Activated CD4-positive, alpha-beta T cell treated with anti-CD3 and anti-CD28 coated beads, Interleukin-2, amount 50 U/mL, for 16 hours (primary cell): ENCODE data around the gene B3GAT2.

Source experiments
- DNase-seq: peaks from one replicate; pipeline ENCODE4 v3.0.0-alpha.2; 2020

The B3GAT2 gene

DNA sequence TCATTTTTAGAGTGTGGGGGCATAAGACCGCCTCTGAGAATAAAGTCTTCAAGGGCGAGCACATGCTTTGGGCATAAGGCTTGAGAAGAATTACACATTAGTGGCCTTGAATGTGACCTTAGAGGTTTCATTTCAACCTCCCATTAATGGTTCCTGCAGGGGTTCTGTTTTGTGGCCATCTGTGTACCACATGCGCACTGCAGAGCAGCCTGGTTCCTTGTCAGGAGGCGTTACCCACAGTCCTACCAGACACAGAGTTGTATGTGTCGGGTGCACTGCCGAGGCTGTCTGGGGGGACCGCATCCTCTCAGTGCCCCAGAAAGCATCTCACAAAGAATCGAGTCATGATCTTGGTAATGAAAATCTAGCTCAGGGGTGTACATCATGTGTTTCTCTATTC, 115.7 kb downstream of the B3GAT2 start:
- DNase-seq: no peak

GRCh38 chr6:70839286-70840266, 117.3 kb downstream of the B3GAT2 start:
- DNase-seq: peak; percentile 13

DNA sequence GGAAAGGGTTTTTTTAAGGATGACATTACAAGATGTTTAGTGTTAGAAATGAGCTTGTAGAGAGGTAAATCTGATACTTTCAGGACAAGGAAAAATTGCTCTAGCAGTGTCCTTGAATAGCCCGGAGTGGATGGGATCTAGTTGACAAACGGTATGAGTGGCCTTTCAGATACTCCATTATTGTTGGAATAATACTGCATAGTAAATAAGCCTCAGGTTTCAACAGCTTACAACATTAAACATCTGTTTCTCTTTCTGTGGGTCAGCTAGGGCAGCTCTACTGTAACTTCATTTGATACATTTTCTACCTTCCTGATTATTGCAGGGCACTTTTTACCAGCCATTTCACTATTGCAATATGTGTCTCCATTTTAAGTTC, 118.0 kb downstream of the B3GAT2 start:
- DNase-seq: no peak

DNA sequence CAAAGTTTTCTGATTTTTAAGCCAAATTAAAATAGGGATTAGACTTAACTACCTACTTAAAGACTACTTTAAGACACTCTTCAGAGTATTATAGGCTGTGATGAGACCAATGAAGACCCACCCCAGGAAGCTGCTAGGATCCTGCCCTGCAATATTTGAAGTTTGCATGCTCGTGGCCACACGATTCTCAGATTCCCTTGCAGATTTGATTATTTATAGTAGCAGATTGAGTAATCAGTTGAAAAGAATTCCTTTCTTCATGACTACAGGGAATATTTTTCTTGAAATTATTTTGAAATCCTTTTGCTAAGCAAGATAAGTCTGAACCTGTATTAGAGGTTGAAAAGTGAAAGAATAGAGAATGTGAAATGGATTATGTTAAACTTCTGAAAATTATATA, 122.3 kb downstream of the B3GAT2 start:
- no peak for DNase-seq

DNA sequence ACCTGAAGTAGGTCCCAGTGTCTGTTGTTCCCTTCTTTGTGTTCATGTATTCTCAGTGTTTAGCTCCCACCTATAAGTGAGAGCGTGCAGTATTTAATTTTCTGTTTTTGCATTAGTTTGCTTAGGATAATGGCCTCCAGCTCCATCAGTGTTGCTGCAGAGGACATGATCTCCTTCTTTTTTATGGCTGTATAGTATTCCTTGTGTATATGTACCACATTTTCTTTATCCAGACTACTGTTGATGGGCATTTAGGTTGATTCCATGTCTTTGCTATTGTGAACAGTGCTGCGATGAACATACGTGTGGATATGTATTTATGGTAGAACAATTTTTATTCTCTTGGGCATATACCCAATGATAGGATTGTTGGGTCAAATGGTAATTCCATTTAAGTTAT, 125.4 kb downstream of the B3GAT2 start:
- DNase-seq: no peak

DNA sequence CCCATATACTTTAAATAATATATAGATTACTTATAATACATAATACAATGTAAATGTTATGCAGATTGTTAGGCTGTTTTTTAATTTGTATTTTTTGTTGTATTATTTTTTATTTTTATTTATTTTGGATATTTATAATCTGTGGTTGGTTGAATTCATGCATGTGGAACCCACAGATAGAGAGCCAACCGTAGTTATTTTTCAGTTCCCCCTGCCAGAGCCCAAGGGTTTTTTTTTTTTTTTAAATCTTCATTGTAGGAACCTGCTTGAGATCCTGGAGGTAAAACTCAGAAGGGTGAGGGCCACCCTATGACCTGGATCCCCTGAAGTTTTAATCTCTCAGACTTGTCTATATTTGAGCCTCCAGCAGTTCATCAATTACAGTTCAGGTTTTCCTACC, 133.2 kb downstream of the B3GAT2 start:
- DNase-seq: no peak

DNA sequence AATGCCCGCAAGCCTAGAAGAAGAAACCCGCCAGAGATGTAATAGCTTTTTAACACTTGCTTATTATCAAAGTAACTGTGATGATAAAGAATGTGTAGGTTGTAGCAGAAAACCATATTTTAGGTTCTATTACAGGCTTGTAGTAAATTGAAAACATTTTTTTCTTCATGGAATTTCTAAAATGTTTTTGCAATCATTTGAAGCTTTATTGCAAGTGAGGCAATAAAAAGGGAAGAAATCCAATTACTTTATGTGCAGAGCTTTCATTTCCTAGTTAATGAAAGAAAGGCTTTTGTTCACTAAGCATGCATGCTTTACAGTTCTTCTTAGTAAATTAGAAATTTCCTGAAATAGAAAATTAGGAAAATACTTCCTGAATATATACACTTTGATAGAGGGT, 135.1 kb downstream of the B3GAT2 start:
- no peak for DNase-seq

GRCh38 chr6:70820778-70821177, 136.1 kb downstream of the B3GAT2 start:
- DNase-seq: no peak

- DNase-seq: no peak
Measured at GRCh38 chr6:70819646-70820045, 137.2 kb downstream of the B3GAT2 start.

GRCh38 chr6:70813885-70814284, 143.0 kb downstream of the B3GAT2 start:
- no peak for DNase-seq

DNA sequence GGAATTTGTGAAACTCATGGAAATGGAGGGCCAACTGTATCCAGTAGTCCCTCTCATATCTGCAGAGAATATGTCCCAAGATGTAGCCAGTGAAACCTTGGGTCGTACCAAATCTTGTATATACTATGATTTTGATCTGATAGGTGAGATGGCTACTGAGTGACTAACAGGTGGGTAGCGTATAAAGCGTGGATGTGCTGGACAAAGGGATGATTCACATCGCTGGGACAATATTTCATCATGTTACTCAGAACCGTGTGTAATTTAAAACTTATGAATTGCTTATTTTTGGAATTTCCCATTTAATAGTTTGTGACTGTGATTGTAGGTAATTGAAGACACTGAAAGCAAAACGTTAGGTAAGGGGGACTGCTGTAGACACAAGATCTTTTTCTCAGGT, 145.1 kb downstream of the B3GAT2 start:
- no peak for DNase-seq
